NOMO-1 treated with DMSO at 0.1 percent for 48 hours (cell line): Measurements from ENCODE around the gene BEND5.

Experiments used
- DNase-seq: peaks from one replicate; lab custom pipeline; 2025; ENCODE audit not compliant: unreplicated experiment; lab: John Stamatoyannopoulos, UW

Gene BEND5

DNA sequence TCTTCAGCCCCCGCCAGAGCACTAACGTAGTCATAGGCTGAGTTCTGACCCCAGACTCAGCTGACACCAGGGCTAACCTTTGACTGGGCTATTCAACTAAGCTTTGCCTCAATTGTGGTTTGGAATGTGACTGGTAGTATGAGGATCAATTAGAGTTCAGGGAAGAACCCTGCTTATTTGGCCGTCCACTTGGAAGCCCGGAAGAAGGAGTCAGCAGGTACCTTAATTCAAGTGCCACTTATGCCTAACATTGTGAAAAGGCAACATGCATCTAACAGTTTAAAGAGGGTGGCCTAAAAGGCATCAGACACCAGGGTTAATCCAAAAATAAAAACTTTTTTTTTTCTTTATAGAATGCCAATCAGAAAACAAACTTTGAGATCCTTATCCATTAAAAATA lies 92.3 kb downstream of the BEND5 start:
- DNase-seq = no peak

DNA sequence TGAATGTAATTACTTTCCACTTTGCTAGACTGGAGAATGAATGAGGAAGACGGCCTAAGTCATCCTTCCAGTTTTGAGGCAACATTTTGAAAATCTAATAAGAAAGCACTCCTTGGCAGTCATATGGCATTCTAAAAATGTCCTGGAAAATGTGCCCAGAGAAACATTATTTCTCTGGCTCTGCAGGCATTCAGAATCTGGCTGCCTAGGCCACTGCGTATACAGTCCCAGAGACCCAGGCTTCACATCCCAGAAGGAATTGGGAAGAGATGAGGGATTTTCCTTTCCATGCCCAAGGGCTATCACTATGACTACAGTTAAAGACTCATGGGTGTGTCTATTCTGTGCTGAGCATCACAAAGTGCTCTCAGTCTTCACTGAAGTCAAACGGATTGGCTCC lies 92.9 kb downstream of the BEND5 start:
- no peak for DNase-seq

DNA sequence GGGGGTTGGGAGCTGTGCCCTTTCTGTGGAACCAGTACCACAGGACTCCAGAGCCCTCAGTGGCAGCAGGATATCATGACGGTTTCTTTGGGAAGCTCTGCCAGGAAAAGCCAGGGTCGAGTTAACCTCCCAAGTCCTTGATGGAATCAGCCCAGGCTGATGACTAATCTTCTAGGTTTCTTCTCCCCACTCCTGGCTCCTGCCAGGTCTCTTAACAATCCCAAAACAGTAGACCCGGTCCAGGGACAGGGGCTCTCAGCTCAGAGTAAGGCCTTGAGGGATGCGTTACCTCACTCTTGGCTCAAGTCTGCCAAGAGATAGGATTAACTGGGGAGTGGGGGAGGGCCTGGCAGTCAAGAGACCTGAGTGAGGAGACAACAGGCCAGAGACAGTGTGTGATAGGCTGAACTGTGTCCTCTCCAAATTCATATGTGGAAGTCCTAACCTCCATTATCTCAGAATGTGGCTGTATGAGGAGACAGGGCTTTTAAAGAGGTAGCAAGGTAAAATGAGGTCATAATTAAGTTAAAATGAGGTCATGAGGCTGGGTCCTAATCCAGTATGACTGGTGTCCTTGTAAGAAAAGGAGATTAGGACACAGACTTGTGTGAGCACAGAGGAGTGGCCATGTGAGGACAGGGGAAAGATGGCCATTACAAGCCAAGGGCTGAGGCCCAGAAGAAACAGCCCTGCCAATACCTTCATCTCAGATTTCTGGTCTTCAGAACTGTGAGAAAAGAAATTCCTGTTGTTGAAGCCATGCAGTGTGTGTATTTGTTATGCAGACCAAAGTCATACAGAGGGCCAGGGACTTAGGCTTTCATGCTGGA lies 95.0 kb downstream of the BEND5 start:
- no peak for DNase-seq

DNA sequence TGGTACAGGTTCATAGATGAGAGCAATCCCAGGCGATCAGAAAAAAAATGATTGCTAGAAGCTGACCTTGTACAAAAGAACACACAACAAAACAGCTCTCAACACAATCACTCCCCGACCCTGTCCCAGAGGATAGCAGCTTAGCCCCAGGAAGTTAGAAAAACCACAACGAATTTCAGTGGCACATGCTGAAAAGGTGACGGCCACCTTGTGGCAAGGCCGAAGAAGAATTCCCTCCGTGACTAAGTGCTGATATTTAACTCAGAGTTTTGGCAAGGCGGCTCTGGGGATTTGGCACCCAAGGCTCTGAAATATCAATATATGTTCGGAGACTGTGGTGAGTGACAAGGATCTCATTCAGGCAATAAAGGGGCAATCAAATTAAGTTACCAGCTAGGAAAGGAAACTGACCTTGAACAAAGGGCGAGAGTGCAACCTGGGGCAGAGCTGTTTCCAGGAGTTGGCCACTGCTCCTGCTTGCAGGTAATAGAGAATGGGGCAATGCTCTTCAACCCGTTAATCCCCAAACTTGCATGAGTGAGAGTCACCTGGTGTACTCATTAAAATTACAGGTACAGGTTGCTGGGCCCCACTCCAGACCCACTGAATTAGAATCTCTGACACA lies 96.2 kb downstream of the BEND5 start:
- no peak for DNase-seq

DNA sequence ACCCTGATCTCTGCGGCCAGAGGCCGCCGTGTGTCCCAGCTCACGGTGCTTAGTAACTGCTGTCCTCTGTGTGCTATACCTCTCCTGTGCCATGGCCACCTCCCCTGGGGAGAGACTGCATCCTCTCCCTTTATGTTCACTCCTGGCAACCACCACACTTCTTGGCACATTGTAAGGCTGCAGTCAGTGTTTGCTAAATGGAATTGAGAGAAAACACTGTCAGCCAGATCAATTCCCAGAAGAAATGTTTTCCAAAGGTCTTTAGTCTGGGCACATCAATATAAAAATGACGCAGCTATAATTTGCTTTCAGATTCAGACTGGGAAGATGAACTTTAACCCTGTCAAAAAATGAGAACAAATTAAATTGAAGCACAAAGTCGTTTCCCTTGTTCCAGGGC lies 96.8 kb downstream of the BEND5 start:
- DNase-seq = no peak

DNA sequence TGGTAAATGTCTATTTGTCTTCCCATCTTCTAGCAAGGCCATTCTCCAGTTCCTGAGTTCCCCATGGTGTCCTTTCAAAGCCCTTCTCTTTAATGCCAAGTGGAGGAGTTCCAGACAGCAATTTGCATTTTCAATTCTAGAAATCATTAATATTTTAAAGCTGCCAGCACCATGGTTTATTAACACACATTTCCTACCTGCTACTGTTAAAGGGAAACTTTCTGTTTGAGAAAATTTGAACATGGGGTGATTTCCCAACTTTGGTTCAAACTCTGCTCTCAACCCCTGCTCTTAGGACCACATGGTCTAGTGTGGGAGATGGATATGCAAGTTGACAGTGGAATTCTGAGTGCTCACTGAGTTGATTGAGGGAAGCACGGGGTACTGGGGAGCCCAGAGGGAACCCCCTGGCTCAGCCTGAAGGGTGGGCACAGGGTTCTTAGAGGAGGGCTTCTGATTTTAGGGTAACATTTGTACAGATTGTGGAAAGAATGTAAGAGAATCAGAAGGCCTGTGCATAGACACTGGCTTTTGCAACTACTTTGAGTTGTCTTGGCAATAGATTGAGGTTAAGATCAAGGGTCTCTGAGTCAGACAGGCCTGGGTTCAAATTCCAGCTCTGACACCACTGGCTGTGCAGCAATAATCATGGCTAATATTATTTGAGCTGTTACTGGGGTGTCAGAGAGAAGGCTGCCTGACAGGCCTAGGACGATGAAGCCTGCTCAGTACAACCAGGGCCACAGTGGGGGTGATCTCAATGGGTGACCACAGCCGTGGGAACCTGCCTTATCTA lies 97.8 kb downstream of the BEND5 start:
- no peak for DNase-seq
